ENCODE results near the gene SLC25A34.

The SLC25A34 gene

GRCh38 chr1:15717418-15718125, 18.5 kb upstream of the SLC25A34 start:
- DNase-seq: no peak

- no peak for DNase-seq
Measured at GRCh38 chr1:15718199-15718601, 17.9 kb upstream of the SLC25A34 start.

- DNase-seq: no peak
Measured at GRCh38 chr1:15719381-15720120, 16.5 kb upstream of the SLC25A34 start.

GRCh38 chr1:15720861-15721260, 15.2 kb upstream of the SLC25A34 start:
- no peak for DNase-seq

DNA sequence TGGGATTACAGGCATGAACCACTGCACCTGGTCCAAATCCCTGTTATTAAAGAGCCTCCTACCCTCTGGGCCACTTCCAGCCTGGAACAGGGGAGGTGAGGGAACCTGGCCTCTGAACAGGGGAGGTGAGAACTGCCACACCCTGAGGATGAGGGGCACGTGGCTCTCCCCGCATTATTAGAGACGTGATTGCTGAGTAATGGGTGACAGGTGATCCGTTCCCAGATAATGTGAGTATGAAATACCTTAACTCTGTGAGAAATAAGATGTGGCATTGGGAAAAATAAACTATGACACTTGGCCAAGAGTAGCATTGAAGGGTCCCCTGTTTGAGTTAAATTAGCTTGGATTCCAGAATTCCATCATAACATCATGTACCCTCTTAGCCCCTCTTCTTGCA, 13.6 kb upstream of the SLC25A34 start:
- DNase-seq: no peak

GRCh38 chr1:15722836-15723532, 13.1 kb upstream of the SLC25A34 start:
- no peak for DNase-seq

GRCh38 chr1:15723631-15724246, 12.3 kb upstream of the SLC25A34 start:
- DNase-seq: no peak

DNA sequence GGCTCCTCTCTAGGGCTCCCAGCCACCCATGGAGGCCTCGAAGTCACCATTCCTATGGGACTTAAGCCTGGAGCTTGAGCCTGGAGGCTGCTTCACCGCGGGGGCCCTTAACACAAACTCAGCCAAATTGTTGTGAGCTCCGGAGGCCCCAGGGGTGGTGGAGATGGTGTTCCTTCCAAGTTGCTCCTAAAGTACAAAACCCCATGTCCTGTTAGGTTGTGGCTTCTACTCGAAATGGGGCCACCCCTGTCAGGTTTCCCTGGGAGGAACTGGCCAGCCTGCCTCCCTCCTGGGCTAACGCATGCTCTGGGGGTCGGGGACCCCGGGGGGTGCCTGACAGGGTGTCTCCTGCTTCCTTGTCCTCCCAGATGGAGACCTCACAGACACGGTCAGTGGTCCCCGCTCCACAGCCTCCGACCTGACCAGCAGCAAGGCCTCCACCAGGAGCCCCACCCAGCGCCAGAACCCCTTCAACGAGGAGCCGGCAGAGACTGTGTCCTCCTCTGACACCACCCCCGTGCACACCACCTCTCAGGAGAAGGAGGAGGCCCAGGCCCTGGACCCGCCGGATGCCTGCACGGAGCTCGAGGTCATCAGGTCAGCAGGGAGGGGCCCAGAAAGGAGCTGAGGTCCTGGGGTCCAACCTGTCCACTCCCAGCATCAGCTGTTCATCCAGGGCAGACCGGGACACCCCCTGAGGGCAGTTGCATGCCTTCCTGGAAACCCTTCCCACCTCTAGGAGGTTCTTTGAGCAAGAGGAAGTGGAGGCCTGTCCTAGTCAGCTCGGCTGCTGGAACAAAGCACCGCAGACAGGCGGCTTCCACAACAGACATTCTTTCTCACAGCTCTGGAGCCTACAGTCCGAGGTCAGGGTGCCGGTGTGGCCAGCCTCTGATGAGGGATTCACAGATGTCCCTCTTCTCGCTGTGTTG, 10.8 kb upstream of the SLC25A34 start:
- DNase-seq: no peak

DNA sequence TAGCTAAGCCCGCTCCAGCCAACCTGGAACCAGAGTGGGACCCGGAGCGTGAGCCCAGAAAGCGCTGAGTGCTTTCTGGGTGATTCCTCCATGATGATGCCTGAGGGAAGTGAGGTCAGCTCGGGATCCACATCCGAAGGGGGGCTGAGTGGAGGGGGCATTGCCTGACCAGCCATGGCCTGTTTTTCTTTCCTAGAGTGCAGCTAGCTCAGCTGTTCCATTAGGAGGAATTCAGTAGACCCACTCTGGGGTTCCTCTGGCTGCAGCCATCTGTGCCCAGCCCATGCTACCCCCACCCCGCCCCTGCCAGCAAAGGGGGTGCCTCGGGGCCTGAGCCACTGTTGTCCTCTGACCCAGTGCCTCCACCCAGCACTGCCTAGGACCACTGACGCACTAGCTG, 9.6 kb upstream of the SLC25A34 start:
- no peak for DNase-seq

DNA sequence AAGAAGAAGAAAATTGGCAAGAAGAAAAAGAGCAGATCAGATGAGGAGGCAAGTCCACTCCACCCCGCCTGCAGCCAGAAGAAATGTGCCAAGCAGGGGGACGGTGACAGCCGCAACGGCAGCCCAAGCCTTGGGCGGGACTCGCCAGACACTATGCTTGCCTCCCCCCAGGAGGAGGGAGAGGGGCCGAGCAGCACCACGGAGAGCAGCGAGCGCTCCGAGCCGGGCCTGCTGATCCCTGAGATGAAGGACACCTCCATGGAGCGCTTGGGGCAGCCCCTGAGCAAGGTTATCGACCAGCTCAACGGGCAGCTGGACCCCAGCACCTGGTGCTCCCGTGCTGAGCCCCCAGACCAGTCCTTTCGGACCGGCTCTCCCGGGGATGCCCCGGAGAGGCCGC, 9.0 kb upstream of the SLC25A34 start:
- no peak for DNase-seq

DNA sequence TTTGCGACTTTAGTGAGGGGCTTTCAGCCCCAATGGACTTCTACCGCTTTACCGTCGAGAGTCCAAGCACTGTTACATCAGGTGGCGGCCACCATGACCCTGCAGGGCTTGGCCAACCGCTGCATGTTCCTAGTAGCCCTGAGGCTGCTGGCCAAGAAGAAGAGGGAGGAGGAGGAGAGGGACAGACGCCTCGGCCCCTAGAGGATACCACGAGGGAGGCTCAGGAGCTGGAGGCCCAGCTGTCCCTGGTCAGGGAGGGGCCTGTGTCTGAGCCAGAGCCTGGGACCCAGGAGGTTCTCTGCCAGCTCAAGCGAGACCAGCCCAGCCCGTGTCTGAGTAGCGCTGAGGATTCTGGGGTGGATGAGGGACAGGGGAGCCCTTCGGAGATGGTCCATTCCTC, 8.6 kb upstream of the SLC25A34 start:
- no peak for DNase-seq

DNA sequence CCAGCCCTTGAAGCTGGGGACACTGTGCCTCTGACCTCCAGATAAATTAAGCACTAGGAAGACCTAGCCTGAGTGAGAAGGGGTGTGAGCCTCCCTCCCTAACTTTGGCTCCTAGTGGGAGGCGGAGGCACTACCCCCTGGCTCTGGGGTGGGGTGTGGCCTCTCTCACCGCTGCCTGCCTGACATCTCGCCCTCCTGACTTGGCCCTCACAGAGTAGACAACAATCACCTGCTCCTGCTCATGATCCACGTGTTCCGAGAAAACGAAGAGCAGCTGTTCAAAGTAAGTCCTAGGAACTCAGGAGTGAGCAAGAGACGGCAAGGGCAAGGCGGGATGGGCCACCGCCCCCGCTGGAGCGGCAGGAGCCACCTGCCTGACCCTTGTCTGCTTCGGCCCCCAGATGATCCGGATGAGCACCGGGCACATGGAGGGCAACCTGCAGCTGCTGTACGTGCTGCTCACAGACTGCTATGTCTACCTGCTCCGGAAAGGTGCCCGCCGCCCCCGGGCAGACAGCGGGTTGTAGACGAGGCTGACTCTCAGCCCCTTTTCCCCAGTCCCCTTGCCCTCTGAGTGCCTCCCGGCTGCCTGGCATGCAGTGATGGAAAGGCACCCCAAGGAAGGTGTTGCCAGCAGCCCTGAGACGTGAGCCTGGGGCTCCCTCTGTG, 8.1 kb upstream of the SLC25A34 start:
- DNase-seq: no peak

DNA sequence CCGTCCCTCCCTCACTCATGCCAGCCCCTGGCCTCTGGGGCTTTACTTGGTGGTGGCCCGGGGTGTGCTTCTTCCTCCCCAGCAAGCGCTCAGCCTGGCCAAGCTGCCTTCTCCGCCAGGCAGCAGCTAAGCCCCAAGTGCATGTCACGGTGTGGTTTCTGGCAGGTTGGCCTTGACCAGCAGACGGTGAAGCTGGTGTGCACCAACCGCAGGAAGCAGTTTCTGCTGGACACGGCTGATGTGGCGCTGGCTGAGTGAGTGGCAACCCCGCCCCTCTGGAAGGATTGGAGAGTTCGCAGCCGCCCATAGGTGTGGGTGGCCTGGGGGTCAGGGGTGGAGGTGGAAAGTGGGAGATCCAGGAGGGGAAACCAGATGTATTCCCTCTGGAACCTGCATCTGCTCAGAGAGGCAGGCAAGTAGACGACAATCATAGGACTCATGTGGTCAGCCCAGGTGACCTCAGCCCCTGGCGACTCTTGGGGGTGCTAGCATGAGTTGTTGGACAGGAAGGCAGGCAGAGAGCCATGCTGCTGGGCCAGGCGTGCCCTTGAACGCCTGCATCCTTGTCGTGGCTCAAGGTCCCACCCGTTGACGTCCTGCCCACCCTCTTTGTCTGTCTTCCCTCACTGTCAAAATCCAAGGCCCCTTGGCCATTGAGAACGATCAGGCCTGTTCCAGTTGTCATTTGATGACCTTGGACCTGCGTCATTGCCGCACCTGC, 7.0 kb upstream of the SLC25A34 start:
- DNase-seq: no peak

- no peak for DNase-seq
Measured at GRCh38 chr1:15730423-15730822, 5.6 kb upstream of the SLC25A34 start.

GRCh38 chr1:15730936-15731335, 5.1 kb upstream of the SLC25A34 start:
- DNase-seq: no peak

DNA sequence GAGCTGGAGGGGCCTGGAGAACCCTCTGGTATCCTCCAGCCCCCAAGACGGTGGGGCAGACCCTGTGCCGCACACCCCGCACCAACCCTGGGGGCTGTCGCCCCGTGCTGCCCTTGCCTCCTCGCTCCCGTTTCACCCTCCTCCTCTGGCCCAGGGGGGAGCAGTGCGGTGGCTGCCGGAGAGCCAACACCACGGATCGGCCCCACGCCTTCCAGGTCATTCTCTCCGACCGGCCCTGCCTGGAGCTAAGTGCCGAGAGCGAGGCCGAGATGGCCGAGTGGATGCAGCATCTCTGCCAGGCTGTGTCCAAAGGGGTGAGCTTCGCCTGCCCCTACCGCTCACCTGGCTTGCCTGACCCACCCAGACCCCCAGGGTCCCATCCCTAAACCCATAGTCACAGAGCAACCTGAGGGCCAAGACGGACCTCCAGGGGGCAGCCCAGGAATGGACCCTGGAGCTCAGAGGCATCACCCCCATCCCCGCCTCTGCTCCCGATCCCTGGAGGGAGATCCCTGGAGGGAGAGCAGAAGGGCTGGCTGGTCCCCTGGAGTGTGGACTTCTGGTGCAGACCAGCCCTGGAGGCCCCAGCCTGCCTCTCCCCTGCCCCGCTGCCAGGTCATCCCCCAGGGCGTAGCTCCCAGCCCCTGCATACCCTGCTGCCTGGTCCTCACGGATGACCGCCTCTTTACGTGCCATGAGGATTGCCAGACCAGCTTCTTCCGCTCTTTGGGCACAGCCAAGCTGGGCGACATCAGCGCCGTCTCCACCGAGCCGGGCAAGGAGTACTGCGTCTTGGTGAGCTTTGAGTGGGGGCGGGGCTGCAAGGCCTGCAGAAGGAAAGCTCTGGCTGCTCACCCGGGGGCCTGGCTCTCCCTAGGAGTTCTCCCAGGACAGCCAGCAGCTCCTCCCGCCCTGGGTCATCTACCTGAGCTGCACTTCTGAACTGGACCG, 4.0 kb upstream of the SLC25A34 start:
- DNase-seq: no peak

DNA sequence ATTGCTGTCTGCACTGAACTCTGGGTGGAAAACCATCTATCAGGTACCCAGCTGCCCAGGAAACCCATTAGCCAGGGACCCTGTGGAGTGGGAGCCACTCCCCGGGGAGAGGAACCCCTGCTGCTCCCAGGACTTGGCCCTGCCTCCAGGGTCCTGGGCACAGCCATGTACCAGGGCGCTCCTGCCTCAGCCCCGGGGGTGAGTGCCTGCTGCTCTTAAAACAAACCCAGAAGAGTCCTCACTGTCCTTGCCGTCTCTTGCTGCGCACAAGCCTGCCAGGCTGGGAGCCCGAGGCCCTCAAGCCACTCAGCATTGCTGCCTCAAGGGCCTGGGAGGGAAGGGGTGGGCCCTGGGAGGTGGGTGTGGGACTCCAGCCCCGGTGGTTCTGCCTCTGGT, 3.4 kb upstream of the SLC25A34 start:
- no peak for DNase-seq

GRCh38 chr1:15733218-15733725, 2.8 kb upstream of the SLC25A34 start:
- DNase-seq: no peak

DNA sequence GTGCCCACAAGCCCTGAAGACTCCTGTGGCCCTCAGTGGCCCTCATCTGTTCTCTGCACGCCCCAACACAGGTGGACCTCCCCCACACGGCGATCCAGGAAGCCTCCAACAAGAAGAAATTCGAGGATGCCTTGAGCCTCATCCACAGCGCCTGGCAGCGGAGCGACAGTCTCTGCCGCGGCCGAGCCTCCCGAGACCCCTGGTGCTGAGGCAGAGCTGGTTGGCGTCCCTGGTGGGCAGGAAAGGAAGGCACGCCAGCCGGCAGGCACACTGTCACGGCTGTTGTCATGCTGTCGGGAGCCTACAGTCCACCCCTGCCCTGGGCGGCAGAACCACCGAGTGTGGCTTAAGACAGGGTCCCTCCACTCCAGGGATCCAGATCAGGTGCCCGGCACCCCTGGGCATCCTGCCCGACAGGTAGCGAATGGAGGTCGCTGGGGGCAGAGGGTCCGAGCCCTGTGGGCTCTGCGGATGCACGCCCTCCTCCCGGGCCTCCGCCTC, 2.3 kb upstream of the SLC25A34 start:
- DNase-seq: no peak

DNA sequence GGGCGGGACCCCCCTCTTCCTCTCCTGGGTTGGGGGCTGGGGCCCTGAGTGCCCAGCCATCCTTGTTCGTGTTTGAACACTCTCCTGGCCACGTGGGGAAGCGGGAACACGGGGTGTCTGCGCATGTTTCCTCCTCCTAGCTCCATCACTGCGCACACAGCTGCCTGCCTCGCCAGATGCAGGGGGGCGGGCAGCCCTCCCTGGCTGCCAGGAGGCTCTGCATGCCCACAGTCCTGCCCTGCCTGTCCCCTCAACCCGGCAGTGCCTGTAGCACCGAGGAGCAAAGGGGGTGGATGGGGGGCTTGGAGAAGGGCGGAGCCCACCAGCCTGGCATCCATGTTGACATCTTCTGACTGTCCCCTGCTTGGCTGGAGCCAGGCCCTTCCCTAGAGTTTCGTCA, 1.8 kb upstream of the SLC25A34 start:
- DNase-seq: no peak
